Mesangial cell (primary cell): ENCODE results near the gene SNX22. TPM values are rescaled to one million over a fixed set of nuclear protein-coding genes. Genes with fewer than 3 reads are reported as not detected.

Source experiments
- total RNA-seq: library from RNA; depleted of rRNA; stranded (reverse); fragments of >200 nt; gene quantifications from 2 replicates; pipeline ENCODE4 v1.2.3, GENCODE V29; 2015

The SNX22 gene
- total RNA-seq = under 0.01 and 0.25 TPM in 2 replicates

GRCh38 chr15:64151727-64152506 is at the start of gene SNX22:
SNX22 (plus strand) TSS chr15:64151731; CDS start chr15:64151776, 45 bp downstream.

GRCh38 chr15:64162869-64163658 is 11.5 kb downstream of the SNX22 start, which contains the start of gene PPIB:
PPIB (minus strand) TSS chr15:64163022; CDS start chr15:64162986, 36 bp downstream.

Other genes with a start within 250 kb of the SNX22 start
- gene DAPK2, start 105.2 kb upstream of the SNX22 start, total RNA-seq = 0.16 and 0.38 TPM in 2 replicates
- gene CIAO2A, start 57.9 kb upstream of the SNX22 start, total RNA-seq = 46.8 and 77.1 TPM in 2 replicates
- gene SNX1, start 55.7 kb upstream of the SNX22 start, total RNA-seq = 24.5 and 31.4 TPM in 2 replicates
- gene PPIB, start 11.3 kb downstream of the SNX22 start, total RNA-seq = 474 and 732 TPM in 2 replicates
- 9.9 and 15.2 TPM in 2 replicates for gene CSNK1G1, start 204.4 kb downstream of the SNX22 start, total RNA-seq
- 5.3 and 23.5 TPM in 2 replicates for gene PCLAF, start 229.7 kb downstream of the SNX22 start, total RNA-seq
- 6.7 and 10.0 TPM in 2 replicates for gene TRIP4, start 236.1 kb downstream of the SNX22 start, total RNA-seq